ENCODE data around the gene CYTH4.

CYTH4 gene

GRCh38 chr22:37255558-37256006 is 26.7 kb upstream of the CYTH4 start:
- CTCF ChIA-PET: no interaction called here
- POLR2A ChIA-PET: no interaction called here
- TF ChIP-seq TARDBP (IDR thresholded peaks at IDR 0.05): 0 out of 2 replicates have a peak, but pooled peaks have one; percentile 37
- no peak for TF ChIP-seq ELF4 (IDR thresholded peaks at IDR 0.05)
- peak; percentile 27; the same call in 1 of the 2 replicates for TF ChIP-seq CTBP1 (IDR thresholded peaks at IDR 0.05; ENCODE audit: borderline replicate concordance)
- DNase-seq (ENCODE audit: extremely low spot score): no peak

DNA sequence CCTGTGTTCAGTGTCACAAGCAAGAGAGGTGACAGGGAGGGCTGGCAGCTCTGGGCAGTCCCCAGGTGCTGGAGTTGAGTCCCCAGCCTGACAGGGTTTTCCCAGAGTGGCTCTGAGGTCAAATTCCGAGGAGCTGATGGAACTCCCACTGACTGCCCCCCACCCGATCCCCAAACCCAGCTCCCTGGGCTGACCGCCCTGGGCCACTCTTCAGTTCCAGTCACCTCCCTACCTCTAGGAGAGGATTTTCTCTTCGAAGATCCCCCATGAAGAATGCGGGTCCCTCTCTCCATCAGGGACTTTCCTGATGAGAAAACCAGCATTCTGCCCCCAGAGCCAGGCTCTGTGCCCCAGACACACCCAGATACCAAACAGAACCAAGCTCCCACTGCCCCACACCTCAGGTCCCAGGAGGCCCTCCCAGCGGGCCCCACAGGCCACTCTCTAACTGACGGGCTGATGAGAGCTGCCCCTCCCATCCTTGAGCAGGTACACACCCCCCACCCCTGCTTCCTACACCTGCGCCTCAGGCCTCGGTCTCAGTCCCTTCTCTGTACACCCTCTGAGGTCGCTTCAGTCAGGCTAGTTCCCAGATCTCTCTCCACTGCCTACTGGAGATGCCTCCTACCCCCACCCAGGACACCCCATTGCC is 26.1 kb upstream of the CYTH4 start:
- DNase-seq (ENCODE audit: extremely low spot score): no peak
- CTCF ChIA-PET: no interaction called here
- TF ChIP-seq BHLHE40 (IDR thresholded peaks at IDR 0.05; ENCODE audit: borderline replicate concordance) (no peak), FOXK2 (IDR thresholded peaks at IDR 0.05) (no peak), SUZ12 (IDR thresholded peaks at IDR 0.05) (no peak), ARNT (IDR thresholded peaks at IDR 0.05) (no peak), LEF1 (IDR thresholded peaks at IDR 0.05; ENCODE audit: borderline replicate concordance) (no peak), FOXM1 (IDR thresholded peaks at IDR 0.05; ENCODE audit: borderline replicate concordance) (no peak), ELF4 (IDR thresholded peaks at IDR 0.05) (no peak), HDGF (IDR thresholded peaks at IDR 0.05; ENCODE audit: borderline replicate concordance) (no peak), TARDBP (IDR thresholded peaks at IDR 0.05) (no peak), CTBP1 (IDR thresholded peaks at IDR 0.05; ENCODE audit: borderline replicate concordance) (no peak), NFRKB (IDR thresholded peaks at IDR 0.05) (no peak), SP1 (IDR thresholded peaks at IDR 0.05) (no peak), L3MBTL2 (conservative IDR thresholded peaks at IDR 0.05) (no peak), FOXA1 (IDR thresholded peaks at IDR 0.05) (no peak), ZNF384 (IDR thresholded peaks at IDR 0.05) (no peak)
- TF ChIP-seq, protein P1, sequence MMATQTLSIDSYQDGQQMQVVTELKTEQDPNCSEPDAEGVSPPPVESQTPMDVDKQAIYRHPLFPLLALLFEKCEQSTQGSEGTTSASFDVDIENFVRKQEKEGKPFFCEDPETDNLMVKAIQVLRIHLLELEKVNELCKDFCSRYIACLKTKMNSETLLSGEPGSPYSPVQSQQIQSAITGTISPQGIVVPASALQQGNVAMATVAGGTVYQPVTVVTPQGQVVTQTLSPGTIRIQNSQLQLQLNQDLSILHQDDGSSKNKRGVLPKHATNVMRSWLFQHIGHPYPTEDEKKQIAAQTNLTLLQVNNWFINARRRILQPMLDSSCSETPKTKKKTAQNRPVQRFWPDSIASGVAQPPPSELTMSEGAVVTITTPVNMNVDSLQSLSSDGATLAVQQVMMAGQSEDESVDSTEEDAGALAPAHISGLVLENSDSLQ (IDR thresholded peaks at IDR 0.05): no peak
- POLR2A ChIA-PET: no interaction called here

- no peak for DNase-seq (ENCODE audit: extremely low spot score)
- TF ChIP-seq CTBP1 (IDR thresholded peaks at IDR 0.05; ENCODE audit: borderline replicate concordance) (no peak), SP1 (IDR thresholded peaks at IDR 0.05) (no peak), HDGF (IDR thresholded peaks at IDR 0.05; ENCODE audit: borderline replicate concordance) (no peak), FOXM1 (IDR thresholded peaks at IDR 0.05; ENCODE audit: borderline replicate concordance) (no peak), FOXK2 (IDR thresholded peaks at IDR 0.05) (no peak), LEF1 (IDR thresholded peaks at IDR 0.05; ENCODE audit: borderline replicate concordance) (no peak), ELF4 (IDR thresholded peaks at IDR 0.05) (no peak), ARNT (IDR thresholded peaks at IDR 0.05) (no peak), TARDBP (IDR thresholded peaks at IDR 0.05) (no peak), BHLHE40 (IDR thresholded peaks at IDR 0.05; ENCODE audit: borderline replicate concordance) (no peak), NFRKB (IDR thresholded peaks at IDR 0.05) (no peak)
- TF ChIP-seq, protein P1 (IDR thresholded peaks at IDR 0.05): no peak
- CTCF ChIA-PET: no interaction called here
- POLR2A ChIA-PET: interaction anchor here (1.3 kb wide), 1 partner anchor 10 kb away, joined by 3 read pairs; no protein-coding TSS in a partner anchor
Measured at GRCh38 chr22:37258005-37258752, 24.1 kb upstream of the CYTH4 start.

- TF ChIP-seq L3MBTL2 (conservative IDR thresholded peaks at IDR 0.05) (no peak), HDGF (IDR thresholded peaks at IDR 0.05; ENCODE audit: borderline replicate concordance) (no peak), TARDBP (IDR thresholded peaks at IDR 0.05) (no peak), NFRKB (IDR thresholded peaks at IDR 0.05) (no peak), CTBP1 (IDR thresholded peaks at IDR 0.05; ENCODE audit: borderline replicate concordance) (no peak), FOXA1 (IDR thresholded peaks at IDR 0.05) (no peak), FOXM1 (IDR thresholded peaks at IDR 0.05; ENCODE audit: borderline replicate concordance) (no peak), FOXK2 (IDR thresholded peaks at IDR 0.05) (no peak), SUZ12 (IDR thresholded peaks at IDR 0.05) (no peak), ELF4 (IDR thresholded peaks at IDR 0.05) (no peak), LEF1 (IDR thresholded peaks at IDR 0.05; ENCODE audit: borderline replicate concordance) (no peak), ARNT (IDR thresholded peaks at IDR 0.05) (no peak), SP1 (IDR thresholded peaks at IDR 0.05) (no peak), ZNF384 (IDR thresholded peaks at IDR 0.05) (no peak), BHLHE40 (IDR thresholded peaks at IDR 0.05; ENCODE audit: borderline replicate concordance) (no peak)
- TF ChIP-seq, protein P1 (IDR thresholded peaks at IDR 0.05): no peak
- no peak for DNase-seq (ENCODE audit: extremely low spot score)
- CTCF ChIA-PET: interaction anchor here (0.6 to 2.2 kb wide), 6 partner anchors 8 to 287 kb away, joined by 3 to 13 read pairs (median 4); no protein-coding TSS in a partner anchor
- POLR2A ChIA-PET: interaction anchor here (0.5 to 1.3 kb wide), 3 partner anchors 9 to 237 kb away, joined by 3 read pairs; no protein-coding TSS in a partner anchor
Measured at GRCh38 chr22:37258753-37259401, 23.4 kb upstream of the CYTH4 start.

DNA sequence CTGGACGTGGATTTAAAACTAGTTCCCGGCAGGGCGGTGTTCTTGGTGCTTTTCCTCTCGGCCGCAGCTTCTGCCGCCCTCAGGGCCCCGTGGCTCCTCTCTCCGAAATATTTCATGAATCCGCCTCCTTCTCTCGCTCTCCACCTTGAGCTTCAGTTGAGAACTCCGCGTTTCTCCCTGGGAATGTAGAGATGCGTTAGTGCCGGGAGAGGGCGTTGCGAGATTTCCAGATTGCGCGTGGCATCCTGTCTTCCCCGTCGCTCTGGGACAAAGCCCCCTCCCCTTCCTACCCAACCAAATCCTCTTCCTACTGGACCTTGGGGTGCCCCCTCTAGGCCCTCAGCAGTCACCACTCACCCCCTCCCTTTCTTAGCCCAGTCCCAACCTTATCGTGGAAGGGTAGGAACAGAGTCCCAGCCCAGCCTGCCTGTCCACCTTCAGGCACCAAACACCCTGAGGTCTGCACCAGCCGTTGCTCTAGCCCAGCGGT is 22.7 kb upstream of the CYTH4 start:
- ChIA-PET POLR2A (interaction anchor here (0.5 to 1.3 kb wide), 3 partner anchors 8 to 236 kb away, joined by 3 read pairs; no protein-coding TSS in a partner anchor), CTCF (interaction anchor here (0.6 to 2.2 kb wide), 9 partner anchors 9 to 215 kb away, joined by 3 to 13 read pairs (median 4); no protein-coding TSS in a partner anchor)
- DNase-seq (ENCODE audit: extremely low spot score): no peak
- TF ChIP-seq L3MBTL2 (conservative IDR thresholded peaks at IDR 0.05) (0 out of 2 replicates have a peak, but pooled peaks have one; percentile 18), FOXA1 (IDR thresholded peaks at IDR 0.05) (no peak), TARDBP (IDR thresholded peaks at IDR 0.05) (peak; percentile 59; the same call in 1 of the 2 replicates), FOXM1 (IDR thresholded peaks at IDR 0.05; ENCODE audit: borderline replicate concordance) (no peak)
